ENCODE results near the gene PIP4K2A. TPM values are rescaled to one million over a fixed set of nuclear protein-coding genes. Genes with fewer than 3 reads are reported as not detected.

PIP4K2A gene
- total and polyA plus RNA-seq, 2 of the 8 experiments (the other 6 are each of a cell fraction or from before 2014, with no cell fraction given): 19.0 to 60.9 TPM

DNA sequence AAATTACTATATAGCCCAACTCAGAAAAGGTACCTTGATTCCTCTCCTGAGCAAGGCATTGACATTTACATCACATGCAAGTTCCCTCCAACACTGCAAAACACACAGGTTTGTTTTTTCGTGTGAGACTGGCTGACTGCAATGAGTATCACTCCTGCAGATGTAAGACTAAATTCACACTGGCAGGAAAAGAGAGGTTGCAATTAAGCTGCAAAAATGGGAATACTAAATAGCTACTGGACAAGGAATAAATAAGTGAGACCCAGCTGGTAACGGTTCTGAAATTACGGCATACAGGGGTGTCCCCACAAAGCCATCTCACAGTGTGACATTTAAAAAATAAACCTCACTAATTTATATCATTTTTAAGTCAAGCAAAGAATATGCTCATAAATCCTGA lies 97.3 kb downstream of the PIP4K2A start:
- POLR2A ChIA-PET (ENCODE audit: partially characterized antibody): no interaction called here
- Histone ChIP-seq H3K9me3 (ENCODE audit: insufficient read depth in 2 of 2, low read depth in 1 of 2, low read length in 1 of 2) (no peaks in the 10 kb centered on the region), H3K4me1 (replicated peaks in 1 of 4; ENCODE audit: control insufficient read depth in 3 of 4, insufficient read depth in 4 of 4, low read length in 3 of 4) (peaks cover 4 to 26% (median 17%) of the 10 kb centered on the region in 4 experiments), H2AFZ (ENCODE audit: low read length) (no peak overlapping the region), H3K27ac (ENCODE audit: low read depth, low read length) (no peak overlapping the region), H2BK20ac (ENCODE audit: low read length) (no peak overlapping the region), H3K14ac (ENCODE audit: insufficient read length) (no peak overlapping the region), H3K9ac (replicated peaks in 1 of 4; ENCODE audit: extremely low read depth in 1 of 4, low read depth in 3 of 4, low read length in 3 of 4) (no peak overlapping the region; a peak in 1 of 7 replicates), H2BK12ac (ENCODE audit: low read depth, low read length) (no peak overlapping the region), H3K27me3 (replicated peaks in 1 of 4; ENCODE audit: control insufficient read depth in 3 of 4, extremely low read depth in 1 of 4, insufficient read depth in 3 of 4, low read length in 3 of 4) (no peaks in the 10 kb centered on the region), H2BK5ac (ENCODE audit: low read depth, low read length) (no peak overlapping the region), H4K91ac (replicated peaks; ENCODE audit: insufficient read length, low read length) (no peak overlapping the region), H2AK5ac (ENCODE audit: low read depth, low read length) (no peak overlapping the region), H3K23me2 (ENCODE audit: low read depth, low read length) (no peaks in the 10 kb centered on the region), H3K56ac (replicated peaks; ENCODE audit: insufficient read length, low read depth, low read length) (no peak overlapping the region), H3K4me2 (ENCODE audit: insufficient read depth in 1 of 2, low read depth in 2 of 2, low read length in 2 of 2) (no peak overlapping the region), H4K8ac (ENCODE audit: extremely low read depth, insufficient read depth, low read length) (no peak overlapping the region), H4K5ac (ENCODE audit: insufficient read length, low read depth, low read length) (no peak overlapping the region), H2BK15ac (ENCODE audit: low read length) (no peak overlapping the region), H4K20me1 (replicated peaks in 1 of 2; ENCODE audit: control insufficient read depth in 1 of 2, insufficient read depth in 2 of 2, low read length in 2 of 2) (peaks cover 0 to 5% of the 10 kb centered on the region in 2 experiments), H3K4ac (replicated peaks; ENCODE audit: insufficient read length, low read depth, low read length) (no peak overlapping the region), H3K79me1 (ENCODE audit: low read depth, low read length) (peaks cover 1% of the 10 kb centered on the region; the same call in 1 of the 2 replicates), H3K79me2 (ENCODE audit: control insufficient read depth in 1 of 2, insufficient read depth in 2 of 2, low read length in 2 of 2) (peaks cover 0 to 87% of the 10 kb centered on the region in 2 experiments; a peak in 3 of 4 replicates), H3K23ac (ENCODE audit: insufficient read length) (no peak overlapping the region), H3K4me3 (ENCODE audit: extremely low read depth in 1 of 4, insufficient read depth in 2 of 4, low read depth in 3 of 4, low read length in 4 of 4) (no peak overlapping the region), H2BK120ac (replicated peaks; ENCODE audit: low read depth, low read length) (no peak overlapping the region), H3K36me3 (ENCODE audit: control insufficient read depth in 2 of 4, insufficient read depth in 4 of 4, low read length in 3 of 4) (no peaks in the 10 kb centered on the region), H3K18ac (ENCODE audit: extremely low read depth, low read length) (no peak overlapping the region)
- FAIRE-seq: no peak
- no peak for DNase-seq (ENCODE audit: low read depth in 1 of 2, low spot score in 2 of 2)
- CTCF ChIA-PET (ENCODE audit: partially characterized antibody): interaction anchor here (0.6 to 2.0 kb wide), 8 partner anchors 9 to 365 kb away, joined by 3 to 6 read pairs (median 4); no protein-coding TSS in a partner anchor
- WGBS, 2 experiments (ENCODE audit: extremely low coverage in 1 of 2, insufficient coverage in 1 of 2, insufficient read length in 1 of 2, insufficient replicate concordance in 2 of 2, low coverage in 1 of 2, low lambda C conversion rate in 2 of 2, missing lambda C conversion rate in 1 of 2): 84% methylated on average over 3 of the region's 3 CpGs; no CpG with 5 or more reads in 1 of the 2 experiments
- TF ChIP-seq JUN (IDR thresholded peaks at IDR 0.05; ENCODE audit: low read depth, low read length) (no peak), CBX8 (IDR thresholded peaks at IDR 0.05; ENCODE audit: borderline replicate concordance, low read depth, low read length) (no peak), RXRA (IDR thresholded peaks at IDR 0.05; ENCODE audit: insufficient read depth, low read depth, low read length) (no peak), SIRT6 (IDR thresholded peaks at IDR 0.05; ENCODE audit: low read length) (no peak), SIN3A (conservative IDR thresholded peaks at IDR 0.05 in 1 of 2, IDR thresholded peaks at IDR 0.05 in 1 of 2; ENCODE audit: low read depth in 1 of 2, low read length in 2 of 2) (no peak), TAF1 (IDR thresholded peaks at IDR 0.05; ENCODE audit: low read depth, low read length) (no peak)
- TF ChIP-seq, protein P1, sequence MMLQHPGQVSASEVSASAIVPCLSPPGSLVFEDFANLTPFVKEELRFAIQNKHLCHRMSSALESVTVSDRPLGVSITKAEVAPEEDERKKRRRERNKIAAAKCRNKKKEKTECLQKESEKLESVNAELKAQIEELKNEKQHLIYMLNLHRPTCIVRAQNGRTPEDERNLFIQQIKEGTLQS (IDR thresholded peaks at IDR 0.05; ENCODE audit: insufficient read depth, low read depth, low read length): no peak

All from H1 (cell line).